HT-29 (cell line): ENCODE results near the gene C11orf68. TPM values are rescaled to one million over a fixed set of nuclear protein-coding genes. Genes with fewer than 3 reads are reported as not detected.
"Not testable (repeated sequence)": the region's sequence is repeated elsewhere in the genome, so short reads cannot be mapped to it uniquely, and the experiment has no call there.

ENCODE experiments used
- DNase-seq: peaks from one replicate; pipeline ENCODE4 v3.0.0-alpha.2; 2015; ENCODE audit warnings: low spot score
- total RNA-seq: library from RNA; depleted of rRNA; stranded (reverse); fragments of >200 nt; shearing (Covaris generic); gene quantifications from 2 replicates; pipeline ENCODE4 v1.2.3, GENCODE V29; 2014; rRNA removed

C11orf68 gene
- total RNA-seq, result 21.7 and 24.5 TPM in 2 replicates

GRCh38 chr11:65918211-65919140 lies at the start of gene C11orf68:
Gene C11orf68 (minus strand): TSS chr11:65919062. CDS start chr11:65919031, 31 bp downstream.
- peak; percentile 48 for DNase-seq

- DNase-seq, result no peak
Measured at GRCh38 chr11:65967329-65967934, 48.6 kb upstream of the C11orf68 start.

GRCh38 chr11:65965986-65966762 lies 47.3 kb upstream of the C11orf68 start:
- DNase-seq, result no peak

- DNase-seq, result no peak
Measured at GRCh38 chr11:65964906-65965305, 46.0 kb upstream of the C11orf68 start.

DNA sequence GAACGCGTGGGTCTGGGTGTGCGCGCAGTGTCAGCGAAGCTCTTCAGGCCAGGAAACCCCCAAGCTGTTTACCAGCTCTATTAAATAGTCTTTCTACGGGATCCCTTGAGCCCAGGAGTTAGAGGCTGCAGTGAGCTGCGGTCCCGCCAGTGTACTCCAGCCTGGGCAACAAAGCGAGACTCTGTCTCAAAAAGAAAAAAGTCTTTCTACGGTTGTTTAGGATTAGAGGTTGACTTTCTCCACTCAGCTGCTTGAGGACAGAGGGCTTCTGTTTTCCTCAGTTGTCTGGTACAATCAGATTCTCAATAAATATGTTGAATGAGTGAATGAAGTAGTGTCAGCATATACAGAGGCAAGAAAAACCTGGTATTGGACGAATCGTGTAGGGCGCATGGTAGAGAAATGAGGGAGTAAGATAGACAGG lies 43.3 kb upstream of the C11orf68 start:
- no peak for DNase-seq

GRCh38 chr11:65961267-65962140 lies 42.6 kb upstream of the C11orf68 start, which contains the start of gene SART1:
Gene SART1 (plus strand): TSS chr11:65961734. CDS start chr11:65961781, 47 bp downstream.
- DNase-seq, result peak; percentile 98

DNA sequence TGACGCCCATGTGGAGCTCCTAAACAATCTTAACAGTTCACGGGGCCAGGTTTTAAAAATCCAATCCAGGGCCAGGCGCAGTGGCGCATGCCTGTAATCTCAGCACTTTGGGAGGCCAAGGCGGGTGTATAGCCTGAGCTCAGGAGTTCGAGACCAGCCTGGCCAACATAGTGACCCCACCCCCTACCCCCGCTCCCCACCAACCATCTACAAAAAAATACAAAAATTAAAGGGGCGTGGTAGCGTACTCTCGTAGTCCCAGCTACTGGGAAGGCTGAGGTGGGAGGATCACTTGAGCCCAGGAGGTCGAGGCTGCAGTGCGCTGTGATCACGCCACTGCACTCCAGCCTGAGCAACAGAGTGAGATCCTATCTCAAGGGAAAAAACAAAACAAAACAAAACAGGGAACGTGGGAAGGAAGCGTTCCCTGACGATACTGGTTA lies 42.0 kb upstream of the C11orf68 start:
- no peak for DNase-seq

GRCh38 chr11:65958774-65959420 lies 40.0 kb upstream of the C11orf68 start:
- DNase-seq, result no peak

GRCh38 chr11:65958291-65958690 lies 39.4 kb upstream of the C11orf68 start:
- no peak for DNase-seq

DNA sequence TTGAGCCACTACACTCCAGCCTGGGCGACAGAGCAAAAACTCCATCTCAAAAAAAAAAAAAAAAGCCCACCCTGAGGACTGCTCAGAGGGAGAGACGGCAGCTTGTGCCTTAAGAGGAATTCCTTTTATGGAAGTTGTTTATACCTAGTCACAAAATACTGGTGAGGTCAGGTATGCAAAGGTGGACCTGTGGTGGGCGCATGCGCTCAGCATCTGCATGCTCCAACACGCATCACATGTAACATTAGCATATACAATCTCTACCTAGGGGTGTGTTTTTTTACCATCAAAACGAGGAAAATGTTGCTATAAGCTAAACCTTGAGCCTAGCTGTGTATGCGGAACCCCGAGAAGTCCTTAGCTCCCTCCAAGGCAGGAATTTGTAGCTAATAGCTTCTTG lies 35.9 kb upstream of the C11orf68 start:
- DNase-seq, result no peak

DNA sequence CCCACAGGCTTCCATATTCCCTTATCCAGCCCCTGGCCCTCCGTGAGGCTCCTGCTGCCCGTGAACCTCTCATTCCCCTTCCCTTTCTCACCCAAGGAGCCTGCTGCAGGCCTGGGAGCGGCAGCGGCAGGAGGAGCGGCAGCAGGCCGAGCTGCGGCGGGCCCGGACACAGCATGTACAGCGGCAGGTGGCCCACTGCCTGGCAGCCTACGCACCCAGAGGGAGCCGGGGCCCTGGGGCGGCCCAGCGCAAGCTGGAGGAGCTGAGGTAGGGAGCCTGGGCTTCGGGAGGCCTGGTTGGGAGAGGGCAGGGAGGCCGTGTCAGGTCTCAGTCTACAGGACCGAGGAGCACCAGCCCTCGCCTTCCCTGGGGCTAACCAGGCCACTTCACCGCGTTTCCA lies 34.6 kb upstream of the C11orf68 start:
- no peak for DNase-seq

DNA sequence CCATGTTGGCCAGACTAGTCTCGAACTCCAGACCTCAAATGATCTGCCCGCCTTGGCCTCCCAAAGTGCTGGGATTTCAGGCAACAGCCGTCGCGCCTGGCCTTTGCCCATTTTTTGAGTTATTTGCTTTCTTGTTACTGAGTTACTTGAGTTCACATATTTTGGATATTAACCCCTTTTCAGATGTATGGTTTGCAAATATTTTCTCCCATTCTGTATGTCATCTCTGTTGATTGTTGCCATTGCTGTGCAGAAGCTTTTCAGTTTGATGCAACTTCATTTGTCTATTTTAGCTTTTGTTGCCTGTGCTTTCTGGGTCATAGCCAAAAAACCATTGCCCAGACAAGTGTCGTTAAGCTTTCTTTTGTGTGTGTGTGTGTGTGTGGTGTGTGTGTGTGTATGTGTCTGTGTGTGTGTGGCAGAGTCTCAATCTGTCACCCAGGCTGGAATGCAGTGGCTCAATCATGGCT lies 33.2 kb upstream of the C11orf68 start:
- no peak for DNase-seq

GRCh38 chr11:65951641-65952040 lies 32.8 kb upstream of the C11orf68 start:
- not testable (repeated sequence) for DNase-seq

- DNase-seq, result not testable (repeated sequence)
Measured at GRCh38 chr11:65950711-65951110, 31.8 kb upstream of the C11orf68 start.

DNA sequence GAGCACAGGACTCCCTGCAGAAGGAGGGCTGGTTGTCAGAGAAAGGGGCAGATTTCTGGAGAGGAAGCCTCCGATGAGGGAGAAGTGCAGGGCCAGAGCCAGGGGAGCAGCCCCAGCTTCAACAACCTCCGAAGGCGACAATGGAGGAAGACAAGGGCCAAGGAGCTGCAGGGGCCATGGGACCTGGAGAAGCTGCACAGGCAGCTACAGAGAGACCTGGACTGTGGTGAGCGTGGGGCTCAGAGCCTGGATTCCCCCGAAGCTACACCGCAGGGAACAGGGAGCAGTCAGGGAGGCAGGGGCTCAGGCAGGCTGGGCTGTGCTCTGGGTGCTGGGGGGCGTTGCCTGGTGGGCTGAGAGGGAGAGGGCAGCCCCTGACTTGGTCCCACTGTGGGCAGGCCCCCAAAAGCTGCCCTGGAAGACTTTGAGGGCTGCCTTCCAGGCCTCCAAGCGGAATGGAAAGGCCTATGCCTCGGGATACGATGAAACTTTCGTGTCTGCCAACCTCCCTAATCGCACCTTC lies 28.8 kb upstream of the C11orf68 start:
- DNase-seq, result no peak

- DNase-seq, result no peak
Measured at GRCh38 chr11:65947133-65947532, 28.3 kb upstream of the C11orf68 start.

DNA sequence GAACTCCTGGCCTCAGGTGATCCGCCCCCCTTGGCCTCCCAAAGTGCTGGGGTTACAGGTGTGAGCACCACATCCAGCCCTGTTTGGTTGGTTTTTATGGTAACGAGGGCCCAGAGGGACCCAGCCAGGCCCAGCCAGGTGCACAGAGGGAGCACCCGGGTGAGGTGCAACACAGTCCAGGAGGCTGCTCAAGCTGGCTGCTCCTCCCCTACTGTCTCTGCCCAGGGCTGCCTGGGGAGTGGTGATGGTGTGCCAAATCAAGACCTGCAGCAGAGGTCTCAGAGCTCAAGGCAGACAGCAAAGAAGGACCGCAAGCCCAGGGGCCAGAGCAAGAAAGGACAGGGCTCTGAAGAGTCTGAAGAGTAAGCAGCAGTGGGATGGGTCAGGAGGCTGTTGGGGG lies 27.8 kb upstream of the C11orf68 start:
- DNase-seq, result no peak

DNA sequence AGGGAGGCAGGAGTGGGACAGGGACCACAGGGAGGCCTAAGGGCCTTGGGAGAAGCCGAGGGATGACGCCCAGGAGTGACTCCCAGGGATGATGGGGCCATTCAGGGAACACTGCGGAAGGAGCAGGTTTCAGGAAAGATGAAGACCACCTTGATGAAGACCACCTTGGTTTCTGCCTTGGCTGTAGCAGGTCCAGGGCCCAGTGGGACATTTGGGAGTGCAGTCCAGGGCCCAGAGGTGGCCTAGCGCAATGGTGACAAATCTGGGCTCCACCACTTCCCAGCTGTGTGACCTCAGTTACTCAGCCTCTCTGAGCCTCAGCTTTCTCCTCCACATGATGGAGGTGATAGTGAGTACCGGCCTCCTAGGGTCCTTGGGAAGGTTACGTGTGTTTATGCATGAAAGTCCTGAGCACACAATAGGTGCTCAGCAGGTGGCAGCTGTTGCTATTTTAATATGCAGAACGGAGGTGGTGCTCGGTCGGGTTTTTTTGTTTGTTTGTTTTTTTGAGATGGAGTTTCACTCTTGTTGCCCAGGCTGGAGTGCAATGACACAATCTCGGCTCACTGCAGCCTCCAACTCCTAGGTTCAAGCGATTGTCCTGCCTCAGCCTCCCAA lies 27.2 kb upstream of the C11orf68 start:
- DNase-seq, result no peak

DNA sequence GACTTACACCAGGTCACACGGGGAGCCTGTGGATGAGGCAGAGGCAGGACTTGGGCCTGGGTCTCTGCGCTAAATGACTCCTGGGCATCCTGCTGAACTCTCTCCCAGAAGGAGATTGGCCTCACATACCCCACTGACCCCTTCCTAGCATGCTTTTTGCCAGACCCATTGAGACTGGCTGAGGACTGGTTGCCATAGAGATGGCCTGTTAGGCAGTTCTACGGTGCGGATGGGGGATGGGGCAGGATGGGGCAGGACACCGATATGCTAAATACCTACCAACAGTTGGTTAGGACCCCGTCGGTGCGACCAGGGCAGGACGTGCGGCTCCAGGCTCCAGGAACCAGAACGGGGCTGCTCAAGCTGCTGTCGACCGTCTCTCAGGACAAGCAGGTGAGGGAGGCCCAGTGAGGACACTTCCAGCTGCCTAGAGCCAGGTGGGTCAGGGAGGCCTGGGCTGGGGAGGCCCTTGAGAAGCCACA lies 26.6 kb upstream of the C11orf68 start, which contains the start of gene TSGA10IP:
TSGA10IP (plus strand) TSS at position 51 of the 482 bp plus-strand sequence; CDS start at position 247, 196 bp downstream.
- DNase-seq, result no peak
